ENCODE data around the gene SH2D7. TPM values are rescaled to one million over a fixed set of nuclear protein-coding genes. Genes with fewer than 3 reads are reported as not detected.

The SH2D7 gene
- polyA plus RNA-seq, 2 of the 4 experiments (the other 2 are of a cell fraction): not detected

GRCh38 chr15:78140292-78140691, 47.9 kb downstream of the SH2D7 start:
- FAIRE-seq: no peak
- Histone ChIP-seq H3K9me3 (no peaks in the 10 kb centered on the region), H3K4me1 (no peaks in the 10 kb centered on the region), H3K4me3 (no peak overlapping the region), H3K27ac (no peak overlapping the region), H3K4me2 (no peak overlapping the region)
- peak in 1 of 2 experiments; percentile 48; a peak in 2 of 6 replicates for ATAC-seq
- CTCF ChIA-PET: interaction anchor here (1.0 to 5.9 kb wide), 5 partner anchors 9 to 101 kb away, joined by 3 to 31 read pairs (median 10); partner anchors contain the start of gene CIB2
- POLR2A ChIA-PET: no interaction called here
- TF ChIP-seq JUN (IDR thresholded peaks at IDR 0.05) (no peak), PHF8 (IDR thresholded peaks at IDR 0.05; ENCODE audit: borderline replicate concordance, low read depth) (no peak), MAZ (IDR thresholded peaks at IDR 0.05; ENCODE audit: borderline replicate concordance, low read depth, low read length) (no peak), EP300 (IDR thresholded peaks at IDR 0.05) (no peak), CHD2 (IDR thresholded peaks at IDR 0.05; ENCODE audit: low read length, partially characterized antibody) (no peak), FOSL2 (IDR thresholded peaks at IDR 0.05) (no peak), FOSL2 (CRISPR knock-in tag; IDR thresholded peaks at IDR 0.05) (no peak), ZSCAN20 (CRISPR knock-in tag; IDR thresholded peaks at IDR 0.05) (no peak), SMC3 (IDR thresholded peaks at IDR 0.05) (no peak), HOXB13 (CRISPR knock-in tag; IDR thresholded peaks at IDR 0.05; ENCODE audit: low read depth) (no peak), REST (IDR thresholded peaks at IDR 0.05) (no peak)
- DNase-seq (ENCODE audit: low read depth in 1 of 2, low spot score in 1 of 2): no peak

- Histone ChIP-seq H3K9me3 (no peaks in the 10 kb centered on the region), H3K4me1 (no peaks in the 10 kb centered on the region), H3K4me3 (no peak overlapping the region), H3K27ac (no peak overlapping the region), H3K4me2 (no peak overlapping the region)
- ChIA-PET POLR2A (no interaction called here), CTCF (interaction anchor here (0.6 to 2.4 kb wide), 5 partner anchors 10 to 379 kb away, joined by 3 to 12 read pairs (median 4); no protein-coding TSS in a partner anchor)
- ATAC-seq (peak in 1 of 2 experiments; percentile 31; a peak in 3 of 6 replicates), DNase-seq (ENCODE audit: low read depth in 1 of 2, low spot score in 1 of 2) (no peak), FAIRE-seq (no peak)
- WGBS (ENCODE audit: missing lambda C conversion rate): 70% methylated on average over 3 of the region's 3 CpGs
- no peak for TF ChIP-seq EHMT2 (IDR thresholded peaks at IDR 0.05; ENCODE audit: low read depth)
- TF ChIP-seq ZNF302 (CRISPR knock-in tag; IDR thresholded peaks at IDR 0.05): no peak
- no peak for TF ChIP-seq HMGXB4 (CRISPR knock-in tag; IDR thresholded peaks at IDR 0.05; ENCODE audit: borderline replicate concordance)
- TF ChIP-seq KDM1A (IDR thresholded peaks at IDR 0.05; ENCODE audit: low read depth): no peak
- no peak for TF ChIP-seq HES2 (IDR thresholded peaks at IDR 0.05)
- TF ChIP-seq EP300 (IDR thresholded peaks at IDR 0.05): no peak
- TF ChIP-seq E2F6 (IDR thresholded peaks at IDR 0.05; ENCODE audit: borderline replicate concordance, low read depth): no peak
- no peak for TF ChIP-seq CHD2 (IDR thresholded peaks at IDR 0.05; ENCODE audit: low read length, partially characterized antibody)
- no peak for TF ChIP-seq SMC3 (IDR thresholded peaks at IDR 0.05)
- no peak for TF ChIP-seq EHF (CRISPR knock-in tag; IDR thresholded peaks at IDR 0.05)
- TF ChIP-seq MAZ (IDR thresholded peaks at IDR 0.05; ENCODE audit: borderline replicate concordance, low read depth, low read length): no peak
- no peak for TF ChIP-seq ZFP36 (IDR thresholded peaks at IDR 0.05; ENCODE audit: borderline replicate concordance, partially characterized antibody)
- no peak for TF ChIP-seq POLR2AphosphoS2 (conservative IDR thresholded peaks at IDR 0.05; ENCODE audit: low read length)
- TF ChIP-seq REST (IDR thresholded peaks at IDR 0.05): no peak
- TF ChIP-seq NR3C1 (IDR thresholded peaks at IDR 0.05): no peak
- TF ChIP-seq MAFK (IDR thresholded peaks at IDR 0.05; ENCODE audit: partially characterized antibody): no peak
- TF ChIP-seq CHD4 (IDR thresholded peaks at IDR 0.05; ENCODE audit: borderline replicate concordance): no peak
- no peak for TF ChIP-seq SREBF2 (IDR thresholded peaks at IDR 0.05)
These were observed 50.0 kb downstream of the SH2D7 start for GRCh38 chr15:78142332-78142731.

All from A549 (cell line).